ENCODE measurements around the gene HOXA3.

DNA sequence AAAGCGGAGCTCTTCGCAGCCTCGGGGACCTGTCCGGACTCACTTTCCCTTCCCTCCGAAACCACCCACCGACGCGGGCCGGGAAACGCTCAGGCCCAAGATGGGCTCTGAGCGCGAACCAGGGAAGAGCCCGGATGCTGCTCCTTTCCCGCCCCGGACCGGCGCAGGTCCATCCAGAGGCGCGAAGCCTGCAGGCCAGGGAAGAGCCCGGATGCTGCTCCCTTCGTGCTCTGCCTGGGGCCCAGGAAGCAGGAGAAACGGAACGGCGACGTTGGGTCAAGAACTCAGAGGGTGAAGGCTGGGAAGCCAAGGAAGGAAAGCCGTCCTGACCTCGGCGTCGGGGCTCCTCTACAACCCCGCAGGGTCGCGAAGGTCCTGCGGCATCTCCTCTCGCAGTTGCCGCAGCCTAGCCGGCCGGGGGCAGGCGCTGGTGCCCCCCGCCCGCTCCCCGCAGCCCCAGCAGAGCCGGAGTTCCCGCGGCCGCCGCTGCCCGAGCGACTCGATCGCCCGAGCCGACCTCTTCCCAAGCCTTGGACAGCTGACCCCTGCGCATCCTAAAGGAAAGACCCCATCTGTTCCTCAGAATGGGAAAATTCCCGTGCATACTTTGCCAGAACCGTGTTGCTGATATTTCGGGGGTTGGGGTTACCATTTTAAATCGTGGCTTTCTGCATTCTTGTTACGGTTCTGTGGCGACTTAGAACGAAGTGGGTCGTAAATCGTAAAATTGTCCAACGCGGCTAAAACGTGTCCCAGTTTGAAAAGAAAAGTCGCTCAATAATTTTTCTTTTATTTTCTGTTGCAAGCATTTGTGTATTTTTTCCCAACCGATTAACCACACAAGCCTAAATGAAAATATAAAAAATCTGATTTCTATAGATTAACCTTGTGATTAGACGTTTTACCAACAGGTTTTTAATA, 64.1 kb downstream of the HOXA3 start:
- TF ChIP-seq BHLHE40 (IDR thresholded peaks at IDR 0.05; ENCODE audit: low read length) (no peak), MAZ (CRISPR knock-in tag; conservative IDR thresholded peaks at IDR 0.05 in 1 of 2, IDR thresholded peaks at IDR 0.05 in 1 of 2) (no peak), CBX5 (IDR thresholded peaks at IDR 0.05; ENCODE audit: borderline replicate concordance, low read depth) (no peak), POLR2A (conservative IDR thresholded peaks at IDR 0.05) (no peak), NFE2L1 (tag; IDR thresholded peaks at IDR 0.05; ENCODE audit: borderline replicate concordance, low read depth) (no peak)

Data from K562 (cell line).